IPS-NIHi11 (cell line): ENCODE data around the gene ZBTB25.

Experiments
- DNase-seq: peaks from one replicate; pipeline ENCODE4 v3.0.0; 2012; ENCODE audit warnings: mixed read lengths, low spot score

ZBTB25 gene

GRCh38 chr14:64439141-64439540, 64.5 kb downstream of the ZBTB25 start:
- DNase-seq = no peak

DNA sequence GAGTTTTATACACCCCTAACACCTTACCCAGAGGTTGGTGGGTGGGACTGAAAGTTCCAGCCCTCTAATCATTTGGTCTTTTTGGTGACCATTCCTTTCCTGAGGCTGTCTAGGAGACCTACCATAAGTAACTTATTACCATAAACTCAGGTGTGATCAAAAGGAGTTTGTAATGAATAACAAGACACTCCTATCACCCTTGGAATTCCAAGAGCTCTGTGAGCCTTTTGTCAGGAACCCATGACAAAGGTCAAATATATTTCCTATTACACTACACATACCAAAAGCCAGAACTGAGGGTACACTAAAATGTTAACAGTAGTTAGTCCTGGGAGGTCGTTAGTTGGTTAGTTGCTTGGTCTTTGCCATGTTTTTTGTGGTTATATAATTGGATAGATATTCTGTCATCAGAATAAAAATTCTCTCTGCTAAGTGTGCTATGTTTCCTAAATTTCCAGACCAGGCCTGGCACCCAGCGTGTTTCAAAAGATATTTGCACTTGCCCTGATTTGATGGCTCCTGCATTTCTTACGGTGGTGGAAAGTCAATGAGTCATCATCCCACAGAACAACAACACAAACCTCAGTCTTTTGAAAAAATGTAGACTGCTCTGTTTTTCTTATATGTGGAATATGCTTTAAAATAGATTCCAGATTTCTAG, 65.3 kb downstream of the ZBTB25 start:
- DNase-seq = no peak

DNA sequence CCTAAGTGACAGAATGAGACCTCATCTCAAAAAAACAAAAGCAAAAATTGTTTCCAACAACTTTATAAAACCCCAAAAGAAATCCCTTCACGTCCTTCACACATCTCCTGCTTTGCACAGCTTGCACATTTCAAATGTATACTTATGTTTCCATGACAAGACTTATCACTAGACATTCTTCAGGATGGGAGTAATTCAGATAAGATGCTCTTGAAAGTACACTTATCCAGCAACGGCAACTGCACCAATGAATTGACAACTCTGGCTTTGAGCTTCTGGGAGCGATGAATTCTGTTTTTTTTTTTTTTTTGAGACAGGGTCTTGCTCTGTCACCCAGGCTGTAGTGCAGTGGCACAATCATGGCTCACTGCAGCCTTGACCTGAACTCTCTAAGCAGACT, 69.1 kb downstream of the ZBTB25 start:
- no peak for DNase-seq

DNA sequence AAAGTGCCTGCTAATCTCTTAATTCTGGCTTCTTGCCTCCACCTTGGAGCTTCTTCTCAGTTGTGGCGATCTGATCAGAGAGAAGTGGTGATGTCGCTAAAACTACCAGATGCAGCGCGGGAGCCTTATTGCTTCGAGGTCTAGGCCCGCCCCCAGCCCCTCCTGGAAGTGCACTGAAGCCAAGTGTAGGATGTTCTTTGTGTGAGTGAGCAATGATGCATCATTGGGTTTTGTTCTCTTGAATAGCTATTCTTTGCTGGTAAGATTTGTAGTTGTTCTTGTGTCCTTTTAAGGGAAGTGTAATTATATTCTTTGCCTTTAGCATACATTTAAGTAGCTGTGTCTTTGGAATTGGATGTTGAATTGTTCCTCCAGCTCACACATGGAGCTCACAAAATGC, 79.7 kb downstream of the ZBTB25 start:
- no peak for DNase-seq

DNA sequence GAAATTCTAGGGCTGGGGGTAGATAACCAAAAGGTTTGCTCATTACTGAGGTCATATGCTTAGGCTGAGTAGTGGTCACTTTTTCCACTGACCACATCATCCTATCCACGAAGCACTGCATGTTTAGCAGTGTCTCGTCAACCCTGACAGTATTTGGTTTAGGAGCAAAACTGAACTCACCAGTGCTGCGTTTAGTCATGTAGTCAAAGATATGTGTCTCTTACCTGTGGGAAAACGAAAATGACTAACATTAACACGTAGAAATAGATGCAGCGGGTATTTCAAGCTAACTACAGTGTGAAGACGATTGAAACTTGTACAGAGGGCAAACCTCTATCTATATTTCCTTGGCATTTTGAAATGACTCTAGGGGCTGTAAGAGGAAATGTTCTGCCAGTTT, 80.9 kb downstream of the ZBTB25 start:
- no peak for DNase-seq

DNA sequence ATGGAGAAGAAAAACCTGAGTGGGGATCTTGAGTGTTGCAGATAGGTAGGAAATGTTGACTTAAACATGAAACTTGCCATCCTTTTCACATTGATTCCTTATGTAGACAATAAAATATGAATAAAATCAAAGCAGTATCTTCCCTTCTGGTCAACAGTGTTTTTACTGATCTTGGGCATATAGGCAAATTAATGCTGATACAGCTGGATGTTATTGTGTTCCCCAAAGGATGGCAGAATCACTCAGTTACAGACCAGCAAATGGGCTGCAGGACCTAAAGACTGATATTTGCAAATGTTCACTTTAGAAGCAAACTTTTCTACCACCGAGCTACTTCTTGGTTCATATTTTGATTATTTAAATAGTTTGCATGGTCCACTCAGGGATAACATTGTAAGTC, 81.6 kb downstream of the ZBTB25 start:
- DNase-seq = no peak

- no peak for DNase-seq
Observed at GRCh38 chr14:64421166-64421565, 82.5 kb downstream of the ZBTB25 start.

DNA sequence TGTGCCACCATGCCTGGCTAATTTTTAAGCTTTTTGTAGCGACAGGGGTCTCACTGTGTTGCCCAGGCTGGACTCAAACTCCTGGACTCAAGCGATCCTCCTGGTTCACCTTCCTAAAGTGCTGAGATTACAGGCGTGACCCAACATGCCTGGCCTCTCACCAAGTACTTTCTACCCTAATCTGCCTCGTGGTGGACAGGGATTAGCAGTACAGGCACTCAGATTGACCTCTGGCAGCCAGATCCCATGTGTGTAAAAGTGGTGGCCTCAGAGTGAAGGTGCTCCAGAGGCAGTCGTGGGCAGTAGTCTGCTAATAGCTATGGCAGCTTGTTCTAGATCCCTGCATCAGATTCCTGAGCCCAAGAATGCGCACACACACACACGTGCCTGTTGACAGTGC, 84.6 kb downstream of the ZBTB25 start:
- no peak for DNase-seq

DNA sequence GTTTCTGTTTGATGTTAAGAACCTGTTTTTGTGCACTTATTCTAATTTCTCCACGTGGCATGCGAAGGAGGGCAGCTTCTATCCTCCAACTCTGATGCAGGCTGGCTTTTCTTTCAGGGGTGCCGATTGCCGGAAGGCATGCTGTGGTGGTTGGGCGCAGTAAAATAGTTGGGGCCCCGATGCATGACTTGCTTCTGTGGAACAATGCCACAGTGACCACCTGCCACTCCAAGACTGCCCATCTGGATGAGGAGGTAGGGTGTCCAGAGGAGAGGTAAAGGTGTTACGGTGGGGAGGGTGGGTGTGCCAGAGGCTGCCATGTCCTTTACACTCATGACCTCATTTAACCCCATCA, 85.9 kb downstream of the ZBTB25 start:
- no peak for DNase-seq

- DNase-seq = no peak
Observed at GRCh38 chr14:64417055-64417770, 86.4 kb downstream of the ZBTB25 start.

- DNase-seq = no peak
Observed at GRCh38 chr14:64416348-64416932, 87.2 kb downstream of the ZBTB25 start.

- no peak for DNase-seq
Observed at GRCh38 chr14:64412237-64412636, 91.4 kb downstream of the ZBTB25 start.

- DNase-seq = no peak
Observed at GRCh38 chr14:64411001-64411400, 92.6 kb downstream of the ZBTB25 start.

DNA sequence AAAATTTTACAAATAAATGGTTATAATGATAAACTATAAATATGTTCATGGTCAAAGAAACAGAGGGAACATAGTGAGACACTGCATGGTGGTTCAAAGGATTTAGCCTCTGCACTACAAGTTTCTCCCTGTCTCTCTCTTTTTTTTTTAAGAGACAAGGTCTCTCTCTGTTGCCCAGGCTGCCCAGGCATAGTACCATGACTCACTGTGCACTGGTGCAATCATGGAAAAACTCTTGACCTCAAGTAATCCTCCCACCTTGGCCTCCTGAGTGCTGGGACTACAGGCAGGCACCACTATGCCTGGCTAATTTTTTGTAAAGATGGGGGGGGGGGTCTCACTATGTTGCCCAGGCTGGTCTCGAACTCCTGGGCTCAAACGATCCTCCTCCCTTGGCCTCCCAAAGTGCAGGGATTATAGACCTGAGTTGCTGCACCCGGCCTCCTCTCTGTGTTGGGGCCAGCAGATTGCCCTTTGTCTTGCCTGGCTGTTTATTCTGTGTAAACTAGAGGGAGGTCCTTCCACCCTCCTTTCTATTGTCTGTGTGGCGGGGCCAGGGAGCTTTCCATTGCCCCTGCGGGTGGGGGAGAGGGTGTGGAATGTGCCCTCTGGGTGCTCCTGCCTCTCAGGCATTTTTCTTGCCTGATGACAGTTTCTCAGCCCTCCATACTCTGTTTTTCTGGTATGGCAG, 93.4 kb downstream of the ZBTB25 start:
- DNase-seq = peak; percentile 62

GRCh38 chr14:64409126-64409920, 94.3 kb downstream of the ZBTB25 start:
- DNase-seq = no peak

- no peak for DNase-seq
Observed at GRCh38 chr14:64407329-64407728, 96.3 kb downstream of the ZBTB25 start.

GRCh38 chr14:64405295-64405694, 98.3 kb downstream of the ZBTB25 start:
- DNase-seq = no peak

DNA sequence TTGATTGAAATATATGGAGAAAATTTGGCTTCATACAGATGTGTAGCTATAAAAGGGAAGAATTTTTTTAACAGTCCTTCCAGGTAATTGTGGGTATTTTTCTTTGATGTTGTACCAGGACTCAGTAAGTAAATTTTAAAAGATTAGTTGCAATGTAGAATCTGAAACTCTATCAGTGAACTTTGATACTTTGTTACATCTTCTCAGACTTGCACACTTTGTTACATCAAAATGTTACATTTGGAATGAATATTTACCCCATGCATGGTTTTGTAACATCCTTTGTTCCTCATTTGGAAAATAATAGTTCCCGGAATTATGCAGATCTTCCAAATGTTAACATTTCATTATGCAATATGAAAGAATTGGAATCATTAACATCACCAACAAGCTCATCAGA, 101.7 kb downstream of the ZBTB25 start:
- DNase-seq = no peak

DNA sequence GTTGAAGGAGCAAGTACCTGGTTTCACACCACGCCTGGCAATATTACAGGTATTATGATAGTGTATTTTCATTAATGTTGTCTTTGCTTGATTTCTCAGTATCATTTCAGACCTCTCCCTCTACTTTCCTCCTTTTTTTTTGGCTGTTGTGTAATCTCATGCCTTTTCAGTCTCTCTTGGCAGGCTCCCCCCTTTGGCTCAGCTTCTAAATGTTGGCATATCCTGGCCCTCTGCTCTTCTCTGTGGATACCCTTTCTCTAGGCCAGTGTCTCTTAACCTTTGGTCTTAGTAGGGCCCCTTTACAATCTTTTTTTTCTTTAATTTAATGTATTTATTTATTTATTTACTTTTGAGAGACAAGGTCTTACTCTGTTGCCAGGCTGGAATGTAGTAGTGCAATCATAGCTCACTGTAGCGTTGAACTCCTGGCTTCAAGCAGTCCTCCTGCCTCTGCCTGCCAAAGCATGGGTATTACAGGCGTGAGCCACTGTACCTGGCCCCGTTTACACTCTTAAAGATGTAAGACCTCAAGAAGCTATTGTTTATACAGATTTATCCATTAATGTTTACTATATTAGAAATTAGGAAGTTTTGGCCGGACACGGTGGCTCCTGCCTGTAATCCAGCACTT, 102.7 kb downstream of the ZBTB25 start:
- DNase-seq = no peak
